ENCODE measurements around the gene NFKBIB.

NFKBIB gene

GRCh38 chr19:38905620-38906019, 5.9 kb downstream of the NFKBIB start:
- no peak for DNase-seq

GRCh38 chr19:38907227-38907626, 7.5 kb downstream of the NFKBIB start:
- no peak for DNase-seq

- DNase-seq = no peak
Measured at GRCh38 chr19:38907670-38908069, 7.9 kb downstream of the NFKBIB start.

GRCh38 chr19:38908911-38909310, 9.1 kb downstream of the NFKBIB start:
- DNase-seq = no peak

GRCh38 chr19:38910488-38910887, 10.7 kb downstream of the NFKBIB start:
- no peak for DNase-seq

GRCh38 chr19:38911388-38912001, 11.7 kb downstream of the NFKBIB start:
- no peak for DNase-seq

- DNase-seq = no peak
Measured at GRCh38 chr19:38912600-38913514, 13.1 kb downstream of the NFKBIB start.

GRCh38 chr19:38913958-38914357, 14.2 kb downstream of the NFKBIB start:
- DNase-seq = no peak

GRCh38 chr19:38915329-38916321, 15.9 kb downstream of the NFKBIB start:
- DNase-seq = no peak

- no peak for DNase-seq
Measured at GRCh38 chr19:38917516-38917915, 17.7 kb downstream of the NFKBIB start.

- DNase-seq = no peak
Measured at GRCh38 chr19:38917921-38918491, 18.2 kb downstream of the NFKBIB start.

- no peak for DNase-seq
Measured at GRCh38 chr19:38918526-38918925, 18.8 kb downstream of the NFKBIB start.

- DNase-seq = no peak
Measured at GRCh38 chr19:38919837-38920601, 20.2 kb downstream of the NFKBIB start.

GRCh38 chr19:38920602-38921419, 21.0 kb downstream of the NFKBIB start:
- DNase-seq = no peak

GRCh38 chr19:38921420-38922274, 21.9 kb downstream of the NFKBIB start:
- no peak for DNase-seq

GRCh38 chr19:38922482-38922881, 22.7 kb downstream of the NFKBIB start:
- DNase-seq = no peak

GRCh38 chr19:38924388-38924787, 24.6 kb downstream of the NFKBIB start:
- no peak for DNase-seq

GRCh38 chr19:38928391-38929001, 28.7 kb downstream of the NFKBIB start:
- DNase-seq = no peak

Measured in CD4-positive, alpha-beta T cell treated with Interleukin-17A for 4 hours (primary cell).